Kidney (tissue), 14 donors: ENCODE data around the gene PDGFRA. TPM values are rescaled to one million over a fixed set of nuclear protein-coding genes. Genes with fewer than 3 reads are reported as not detected.
A peak's percentile ranks its signal among the peaks of the same experiment; 100 is the strongest.
"Not testable (repeated sequence)": the region's sequence is repeated elsewhere in the genome, so short reads cannot be mapped to it uniquely, and the experiment has no call there.

Experiments used
- DNase-seq, 5 donors: peaks; one replicate each; pipeline ENCODE4 v3.0.0-alpha.2; 2013 to 2020
- FAIRE-seq: peaks from 2 replicates; lab custom pipeline; 2012; peaks lifted over from hg19 to GRCh38; lab: Jason Lieb, UNC
- H3K27ac ChIP-seq, 2 donors: one replicate each; pipeline ENCODE4 v1.7.0; 2013; ENCODE audit warnings: low read depth in 2 of 2, low read length in 2 of 2, inconsistent platforms in 1 of 2
- H3K27me3 ChIP-seq: one replicate; pipeline ENCODE4 v1.7.1; 2013; ENCODE audit warnings: low read length, inconsistent platforms; ENCODE audit not compliant: control insufficient read depth, insufficient read depth
- H3K36me3 ChIP-seq, 3 donors: one replicate each; pipeline versions ENCODE4 v1.7.0 to v1.7.1; 2013; ENCODE audit warnings: low read length in 3 of 3, control low read depth in 1 of 3, inconsistent platforms in 1 of 3; ENCODE audit not compliant: insufficient read depth in 3 of 3, control insufficient read depth in 2 of 3
- H3K4me1 ChIP-seq, 3 donors: one replicate each; pipeline versions ENCODE4 v1.7.0 to v1.7.1; 2013; ENCODE audit warnings: low read length in 3 of 3, inconsistent platforms in 1 of 3, low read depth in 1 of 3; ENCODE audit not compliant: control insufficient read depth in 2 of 3, insufficient read depth in 2 of 3
- H3K4me3 ChIP-seq, 3 donors: one replicate each; pipeline versions ENCODE4 v1.7.0 to v1.8.1; 2013; ENCODE audit warnings: low read length in 3 of 3, control low read depth in 1 of 3, inconsistent platforms in 1 of 3
- H3K9ac ChIP-seq, 3 donors: one replicate each; pipeline versions ENCODE4 v1.7.0 to v1.7.1; 2013; ENCODE audit warnings: low read length in 3 of 3, control low read depth in 1 of 3, inconsistent platforms in 1 of 3
- H3K9me3 ChIP-seq, 3 donors: one replicate each; pipeline versions ENCODE4 v1.7.0 to v1.7.1; 2013; ENCODE audit warnings: low read length in 3 of 3, control low read depth in 1 of 3, inconsistent platforms in 1 of 3; ENCODE audit not compliant: control insufficient read depth in 2 of 3, insufficient read depth in 1 of 3
- CTCF ChIP-seq: IDR thresholded peaks from 3 replicates; pipeline ENCODE4 v1.5.1; 2012; ENCODE audit warnings: mild to moderate bottlenecking, moderate library complexity, borderline replicate concordance; ENCODE audit not compliant: insufficient read depth; ENCODE audit errors: extremely low read depth
- intact Hi-C: fragments of 100-400 bp; cut with DNase I; formaldehyde crosslinking; loops from one replicate; pipeline ENCODE4 v1.11.1; 2022
- polyA plus RNA-seq: library from polyadenylated mRNA; stranded (reverse); fragments of 350-450 nt; fragmentation: Illumina TruSeq; extraction: RNeasy Lipid Tissue Mini Kit (QIAGEN cat#74804); gene quantifications from one replicate; pipeline ENCODE4 v1.2.3, GENCODE V29; 2014; ENCODE audit warnings: low read depth, low replicate concordance; ENCODE audit not compliant: insufficient read depth
- total RNA-seq: library from RNA; stranded (reverse); fragmentation: NEBNext Ultra II Directional; extraction: Animal tissue kit (Norgen Biotek cat#: 25700); gene quantifications from one replicate; pipeline ENCODE4 v1.2.1, GENCODE V29; 2021
- donor health status: control.
- donor health status: control.
- donor health status: control.
- donor health status: control.
- donor health status: control.
- donor health status: DM: yes; HTN: yes; CAD: no.
- donor health status: Normal renal cell carcinoma (clear cell type).

The PDGFRA gene
- total and polyA plus RNA-seq, 2 donors from 2014 or later: 12.3 to 71.0 TPM

- peaks cover 0 to 4% (median 3%) of the 10 kb centered on the region in 3 donors for H3K4me1 ChIP-seq
- intact Hi-C loops: no loop called here
- FAIRE-seq (no peak), DNase-seq (no peak)
- no peak overlapping the region for H3K9ac ChIP-seq
- H3K9me3 ChIP-seq: no peaks in the 10 kb centered on the region
- TF ChIP-seq CTCF: no peak
- H3K27ac ChIP-seq: no peak overlapping the region
- no peaks in the 10 kb centered on the region for H3K36me3 ChIP-seq
- H3K4me3 ChIP-seq: no peak overlapping the region
- H3K27me3 ChIP-seq: no peaks in the 10 kb centered on the region
Observed at GRCh38 chr4:54237770-54238169, 8.7 kb downstream of the PDGFRA start.

DNA sequence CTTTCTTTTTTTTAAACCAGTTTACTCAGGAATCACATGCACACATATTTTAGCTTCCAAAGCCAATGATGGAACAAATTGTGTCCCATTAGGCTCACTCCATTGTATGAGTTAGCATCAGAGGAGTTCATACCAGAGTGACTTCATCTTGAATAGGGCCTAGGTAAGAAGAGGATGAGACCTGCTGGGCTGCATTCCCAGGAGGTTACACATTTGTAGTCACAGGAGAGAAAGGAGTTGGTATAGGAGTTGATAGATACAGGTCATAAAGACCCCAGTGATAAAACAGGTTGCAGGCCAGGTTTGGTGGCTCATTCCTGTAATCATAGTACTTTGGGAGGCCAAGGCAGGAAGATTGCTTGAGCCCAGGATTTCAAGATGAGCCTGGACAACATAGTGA lies 9.3 kb downstream of the PDGFRA start:
- no peak overlapping the region for H3K27ac ChIP-seq
- H3K4me1 ChIP-seq: peaks cover 0 to 4% (median 3%) of the 10 kb centered on the region in 3 donors
- H3K27me3 ChIP-seq: no peaks in the 10 kb centered on the region
- H3K36me3 ChIP-seq: no peaks in the 10 kb centered on the region
- intact Hi-C loops: no loop called here
- FAIRE-seq: no peak
- no peak for DNase-seq
- no peak for TF ChIP-seq CTCF
- no peak overlapping the region for H3K4me3 ChIP-seq
- H3K9me3 ChIP-seq: no peaks in the 10 kb centered on the region
- H3K9ac ChIP-seq: no peak overlapping the region

DNA sequence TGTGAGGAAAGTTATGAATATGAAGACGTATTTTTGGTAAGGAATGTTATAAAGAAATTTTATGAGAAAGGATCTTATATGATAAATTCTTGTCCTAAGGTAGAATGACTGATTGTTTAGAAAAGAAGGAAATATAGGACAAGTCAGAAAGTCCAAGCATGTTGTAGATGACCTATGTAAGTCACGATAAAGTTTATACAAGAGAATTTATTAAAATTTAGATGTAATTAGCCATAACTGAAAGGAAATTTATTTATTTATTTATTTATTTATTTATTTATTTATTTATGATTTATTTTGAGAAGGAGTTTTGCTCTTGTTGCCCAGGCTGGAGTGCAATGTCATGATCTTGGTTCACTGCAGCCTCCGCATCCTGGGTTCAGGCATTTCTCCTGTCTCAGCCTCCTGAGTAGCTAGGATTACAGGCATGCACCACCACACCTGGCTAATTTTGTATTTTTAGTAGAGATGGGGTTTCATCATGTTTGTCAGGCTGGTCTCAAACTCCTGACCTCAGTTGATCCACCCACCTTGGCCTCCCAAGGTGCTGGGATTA lies 12.3 kb downstream of the PDGFRA start:
- H3K27ac ChIP-seq, H3K36me3 ChIP-seq, H3K9me3 ChIP-seq, FAIRE-seq, H3K27me3 ChIP-seq, H3K4me1 ChIP-seq, intact Hi-C loops, H3K9ac ChIP-seq, H3K4me3 ChIP-seq: not testable (repeated sequence)
- peak in 1 of 5 donors; percentile 10 for DNase-seq

DNA sequence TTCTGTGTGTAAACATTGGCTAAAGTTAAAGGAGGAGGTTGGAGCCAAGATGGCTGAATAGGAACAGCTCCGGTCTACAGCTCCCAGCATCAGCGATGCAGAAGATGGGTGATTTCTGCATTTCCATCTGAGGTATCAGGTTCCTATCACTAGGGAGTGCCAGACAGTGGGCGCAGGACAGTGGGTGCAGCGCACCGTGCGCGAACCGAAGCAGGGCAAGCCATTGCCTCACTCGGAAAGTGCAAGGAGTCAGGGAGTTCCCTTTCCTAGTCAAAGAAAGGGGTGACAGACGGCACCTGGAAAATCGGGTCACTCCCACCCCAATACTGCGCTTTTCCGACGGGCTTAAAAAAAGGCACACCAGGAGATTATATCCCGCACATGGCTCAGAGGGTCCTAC lies 14.4 kb downstream of the PDGFRA start:
- intact Hi-C loops, H3K9ac ChIP-seq, H3K36me3 ChIP-seq, H3K27me3 ChIP-seq, H3K9me3 ChIP-seq, H3K4me3 ChIP-seq, FAIRE-seq, H3K27ac ChIP-seq, DNase-seq, H3K4me1 ChIP-seq: not testable (repeated sequence)

DNA sequence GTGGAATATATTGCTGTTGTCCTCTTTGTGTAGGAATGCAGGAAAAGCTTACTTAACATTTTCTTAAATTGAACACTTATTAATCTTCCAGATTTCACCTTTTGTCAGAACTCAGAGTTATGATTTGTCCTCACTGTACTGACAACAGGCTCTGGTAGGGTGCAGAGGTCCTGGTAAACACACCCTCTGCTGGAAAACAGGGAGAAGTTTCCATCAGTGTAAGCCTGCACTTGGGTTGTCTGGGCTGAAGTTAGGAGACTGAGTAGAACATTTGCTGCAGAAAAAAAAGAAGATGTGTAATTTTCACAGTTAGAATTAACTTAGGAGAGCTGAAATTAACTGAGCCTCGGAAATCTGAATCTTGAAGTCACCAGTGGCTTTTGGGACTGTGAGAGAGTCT lies 23.2 kb downstream of the PDGFRA start:
- H3K4me3 ChIP-seq, H3K27me3 ChIP-seq, H3K36me3 ChIP-seq, H3K4me1 ChIP-seq, H3K9me3 ChIP-seq, H3K9ac ChIP-seq, intact Hi-C loops, H3K27ac ChIP-seq, DNase-seq, FAIRE-seq: not testable (repeated sequence)
